K562 (cell line): ENCODE results near the gene IFIT2. TPM values are rescaled to one million over a fixed set of nuclear protein-coding genes. Genes with fewer than 3 reads are reported as not detected.

Experiments
- CUX1 ChIP-seq: fragments of 200-800 bp; sonication (Bioruptor generic); IDR thresholded peaks from 2 replicates; pipeline ENCODE4 v1.6.1; 2016; ENCODE audit warnings: missing genetic modification characterization, missing compliant biosample characterization
- KLF1 ChIP-seq: fragments of 450-650 bp; IDR thresholded peaks from 2 replicates; pipeline ENCODE4 v1.6.1; 2016; ENCODE audit warnings: missing genetic modification characterization, missing compliant biosample characterization
- MBD1 ChIP-seq: fragments of 250-450 bp; sonication (Bioruptor Pico); IDR thresholded peaks from 2 replicates; pipeline ENCODE4 v1.8.0; 2022; ENCODE audit warnings: inconsistent platforms
- MCM2 ChIP-seq: fragments of 450-650 bp; IDR thresholded peaks from 2 replicates; pipeline ENCODE4 v1.6.1; 2017; ENCODE audit warnings: low read depth, mild to moderate bottlenecking
- NRF1 ChIP-seq, 2 experiments: fragments of 450-650 bp; IDR thresholded peaks in 1 of 2; conservative IDR thresholded peaks in 1 of 2; 2 replicates each; pipeline ENCODE4 v1.6.1; 2014; ENCODE audit warnings: mild to moderate bottlenecking in 2 of 2
- PURB ChIP-seq: sonication (generic); formaldehyde crosslinking; IDR thresholded peaks from 2 replicates; pipeline ENCODE4 v1.9.0; 2021; ENCODE audit warnings: low read depth, mild to moderate bottlenecking, missing genetic modification reagents
- STAG1 ChIP-seq: sonication (generic); formaldehyde crosslinking; IDR thresholded peaks from 2 replicates; pipeline ENCODE4 v1.5.0; 2020; ENCODE audit warnings: missing genetic modification reagents, borderline replicate concordance
- polyA plus RNA-seq, 8 experiments: library from polyadenylated mRNA; depleted of rRNA in 4 of 8; stranded (reverse) in 5 of 8; unstranded in 3 of 8; fragments of >200 nt; fragmentation: Nextera tagmentation in 2 of 8; fragmentation: Illumina TruSeq in 1 of 8; extraction: Ambion mirVana in 2 of 8; extraction: Trizol in 1 of 8; gene quantifications; 2 replicates each; pipeline versions ENCODE4 v1.2.1 to v1.2.3, GENCODE V29; 2011 to 2014; ENCODE audit warnings: inconsistent platforms in 1 of 8, missing spikeins in 1 of 8
- total RNA-seq, 7 experiments: library from RNA; depleted of rRNA in 6 of 7; stranded (reverse); fragments of >200 nt in 6 of 7; fragmentation: Illumina TruSeq in 2 of 7; extraction: Trizol in 2 of 7; gene quantifications; 2 replicates each; pipeline versions ENCODE4 v1.2.1 to v1.2.3, GENCODE V29; 2011 to 2021; ENCODE audit warnings: low replicate concordance in 1 of 7
- TF ChIP-seq, protein P1 (sequence below): fragments of 450-650 bp; IDR thresholded peaks from 2 replicates; pipeline ENCODE4 v1.6.1; 2016; ENCODE audit warnings: missing biosample characterization, missing genetic modification characterization
- TF ChIP-seq, protein P2 (sequence below): fragments of 250-450 bp; sonication (Bioruptor Pico); IDR thresholded peaks from 2 replicates; pipeline ENCODE4 v1.4.0; 2020

Gene IFIT2
- total and polyA plus RNA-seq, 9 of the 15 experiments (the other 6 are each of a cell fraction or from before 2014, with no cell fraction given) = 0.03 to 0.25 (median 0.10) TPM; not detected in 1

DNA sequence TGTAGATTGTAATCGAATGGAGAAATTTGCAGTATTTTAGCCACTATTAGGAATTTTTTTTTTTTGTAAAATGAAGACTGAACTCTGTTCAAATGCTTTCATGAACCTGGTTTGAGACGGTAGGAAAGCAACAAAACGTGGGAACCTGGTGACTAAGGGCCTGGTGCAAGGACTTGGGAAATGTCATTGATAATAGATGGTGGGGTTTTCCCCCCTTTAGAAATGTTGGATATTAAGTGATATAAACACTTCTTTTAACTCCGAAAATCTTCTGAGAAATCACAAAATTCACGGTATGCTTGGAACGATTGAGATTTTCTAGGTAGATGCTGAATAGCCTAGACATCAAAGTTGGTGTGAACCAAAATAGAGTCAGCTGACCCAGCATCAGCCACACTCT is 6.4 kb downstream of the IFIT2 start (continued):
- TF ChIP-seq, protein P1, sequence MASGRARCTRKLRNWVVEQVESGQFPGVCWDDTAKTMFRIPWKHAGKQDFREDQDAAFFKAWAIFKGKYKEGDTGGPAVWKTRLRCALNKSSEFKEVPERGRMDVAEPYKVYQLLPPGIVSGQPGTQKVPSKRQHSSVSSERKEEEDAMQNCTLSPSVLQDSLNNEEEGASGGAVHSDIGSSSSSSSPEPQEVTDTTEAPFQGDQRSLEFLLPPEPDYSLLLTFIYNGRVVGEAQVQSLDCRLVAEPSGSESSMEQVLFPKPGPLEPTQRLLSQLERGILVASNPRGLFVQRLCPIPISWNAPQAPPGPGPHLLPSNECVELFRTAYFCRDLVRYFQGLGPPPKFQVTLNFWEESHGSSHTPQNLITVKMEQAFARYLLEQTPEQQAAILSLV (tag) = no peak
- TF ChIP-seq CUX1 (CRISPR knock-in tag) (no peak), MCM2 (no peak), KLF1 (tag) (no peak), PURB (CRISPR knock-in tag) (no peak), NRF1 (conservative IDR thresholded peaks at IDR 0.05 in 1 of 2, IDR thresholded peaks at IDR 0.05 in 1 of 2) (no peak), STAG1 (no peak), MBD1 (CRISPR knock-in tag) (no peak)
- TF ChIP-seq, protein P2, sequence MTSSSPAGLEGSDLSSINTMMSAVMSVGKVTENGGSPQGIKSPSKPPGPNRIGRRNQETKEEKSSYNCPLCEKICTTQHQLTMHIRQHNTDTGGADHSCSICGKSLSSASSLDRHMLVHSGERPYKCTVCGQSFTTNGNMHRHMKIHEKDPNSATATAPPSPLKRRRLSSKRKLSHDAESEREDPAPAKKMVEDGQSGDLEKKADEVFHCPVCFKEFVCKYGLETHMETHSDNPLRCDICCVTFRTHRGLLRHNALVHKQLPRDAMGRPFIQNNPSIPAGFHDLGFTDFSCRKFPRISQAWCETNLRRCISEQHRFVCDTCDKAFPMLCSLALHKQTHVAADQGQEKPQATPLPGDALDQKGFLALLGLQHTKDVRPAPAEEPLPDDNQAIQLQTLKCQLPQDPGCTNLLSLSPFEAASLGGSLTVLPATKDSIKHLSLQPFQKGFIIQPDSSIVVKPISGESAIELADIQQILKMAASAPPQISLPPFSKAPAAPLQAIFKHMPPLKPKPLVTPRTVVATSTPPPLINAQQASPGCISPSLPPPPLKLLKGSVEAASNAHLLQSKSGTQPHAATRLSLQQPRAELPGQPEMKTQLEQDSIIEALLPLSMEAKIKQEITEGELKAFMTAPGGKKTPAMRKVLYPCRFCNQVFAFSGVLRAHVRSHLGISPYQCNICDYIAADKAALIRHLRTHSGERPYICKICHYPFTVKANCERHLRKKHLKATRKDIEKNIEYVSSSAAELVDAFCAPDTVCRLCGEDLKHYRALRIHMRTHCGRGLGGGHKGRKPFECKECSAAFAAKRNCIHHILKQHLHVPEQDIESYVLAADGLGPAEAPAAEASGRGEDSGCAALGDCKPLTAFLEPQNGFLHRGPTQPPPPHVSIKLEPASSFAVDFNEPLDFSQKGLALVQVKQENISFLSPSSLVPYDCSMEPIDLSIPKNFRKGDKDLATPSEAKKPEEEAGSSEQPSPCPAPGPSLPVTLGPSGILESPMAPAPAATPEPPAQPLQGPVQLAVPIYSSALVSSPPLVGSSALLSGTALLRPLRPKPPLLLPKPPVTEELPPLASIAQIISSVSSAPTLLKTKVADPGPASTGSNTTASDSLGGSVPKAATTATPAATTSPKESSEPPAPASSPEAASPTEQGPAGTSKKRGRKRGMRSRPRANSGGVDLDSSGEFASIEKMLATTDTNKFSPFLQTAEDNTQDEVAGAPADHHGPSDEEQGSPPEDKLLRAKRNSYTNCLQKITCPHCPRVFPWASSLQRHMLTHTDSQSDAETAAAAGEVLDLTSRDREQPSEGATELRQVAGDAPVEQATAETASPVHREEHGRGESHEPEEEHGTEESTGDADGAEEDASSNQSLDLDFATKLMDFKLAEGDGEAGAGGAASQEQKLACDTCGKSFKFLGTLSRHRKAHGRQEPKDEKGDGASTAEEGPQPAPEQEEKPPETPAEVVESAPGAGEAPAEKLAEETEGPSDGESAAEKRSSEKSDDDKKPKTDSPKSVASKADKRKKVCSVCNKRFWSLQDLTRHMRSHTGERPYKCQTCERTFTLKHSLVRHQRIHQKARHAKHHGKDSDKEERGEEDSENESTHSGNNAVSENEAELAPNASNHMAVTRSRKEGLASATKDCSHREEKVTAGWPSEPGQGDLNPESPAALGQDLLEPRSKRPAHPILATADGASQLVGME (CRISPR knock-in tag) = no peak
